HG03520 (cell line): ENCODE measurements around the gene SLC17A2.

Source experiments
- ATAC-seq: cut with Tn5 transposase; IDR thresholded peaks from one replicate; pipeline ENCODE4 v1.9.1; 2021; ENCODE audit warnings: mild to moderate bottlenecking, moderate library complexity; ENCODE audit not compliant: unreplicated experiment

Gene SLC17A2

GRCh38 chr6:25888626-25889025 lies 41.9 kb downstream of the SLC17A2 start:
- no peak for ATAC-seq

GRCh38 chr6:25886066-25886465 lies 44.4 kb downstream of the SLC17A2 start:
- ATAC-seq = no peak

- ATAC-seq = no peak
Observed at GRCh38 chr6:25883991-25884390, 46.5 kb downstream of the SLC17A2 start.

- no peak for ATAC-seq
Observed at GRCh38 chr6:25883536-25883935, 47.0 kb downstream of the SLC17A2 start.

- no peak for ATAC-seq
Observed at GRCh38 chr6:25882051-25882496, 48.4 kb downstream of the SLC17A2 start.

- no peak for ATAC-seq
Observed at GRCh38 chr6:25880601-25881000, 49.9 kb downstream of the SLC17A2 start.

GRCh38 chr6:25878721-25879322 lies 51.7 kb downstream of the SLC17A2 start:
- no peak for ATAC-seq

GRCh38 chr6:25875926-25876602 lies 54.4 kb downstream of the SLC17A2 start:
- ATAC-seq = no peak

- no peak for ATAC-seq
Observed at GRCh38 chr6:25875563-25875905, 55.0 kb downstream of the SLC17A2 start.

- ATAC-seq = no peak
Observed at GRCh38 chr6:25874822-25875562, 55.5 kb downstream of the SLC17A2 start.

- no peak for ATAC-seq
Observed at GRCh38 chr6:25874118-25874517, 56.4 kb downstream of the SLC17A2 start, which contains the start of gene SLC17A3. SLC17A3 (minus strand) TSS chr6:25874243; CDS start chr6:25868387, 5,856 bp downstream.

GRCh38 chr6:25872814-25873213 lies 57.7 kb downstream of the SLC17A2 start:
- ATAC-seq = no peak

- ATAC-seq = no peak
Observed at GRCh38 chr6:25869840-25870239, 60.7 kb downstream of the SLC17A2 start.

- no peak for ATAC-seq
Observed at GRCh38 chr6:25868436-25869183, 61.9 kb downstream of the SLC17A2 start.

- no peak for ATAC-seq
Observed at GRCh38 chr6:25866011-25866410, 64.5 kb downstream of the SLC17A2 start.

- no peak for ATAC-seq
Observed at GRCh38 chr6:25863360-25863759, 67.1 kb downstream of the SLC17A2 start.
